ENCODE measurements around the gene MIDN.

DNA sequence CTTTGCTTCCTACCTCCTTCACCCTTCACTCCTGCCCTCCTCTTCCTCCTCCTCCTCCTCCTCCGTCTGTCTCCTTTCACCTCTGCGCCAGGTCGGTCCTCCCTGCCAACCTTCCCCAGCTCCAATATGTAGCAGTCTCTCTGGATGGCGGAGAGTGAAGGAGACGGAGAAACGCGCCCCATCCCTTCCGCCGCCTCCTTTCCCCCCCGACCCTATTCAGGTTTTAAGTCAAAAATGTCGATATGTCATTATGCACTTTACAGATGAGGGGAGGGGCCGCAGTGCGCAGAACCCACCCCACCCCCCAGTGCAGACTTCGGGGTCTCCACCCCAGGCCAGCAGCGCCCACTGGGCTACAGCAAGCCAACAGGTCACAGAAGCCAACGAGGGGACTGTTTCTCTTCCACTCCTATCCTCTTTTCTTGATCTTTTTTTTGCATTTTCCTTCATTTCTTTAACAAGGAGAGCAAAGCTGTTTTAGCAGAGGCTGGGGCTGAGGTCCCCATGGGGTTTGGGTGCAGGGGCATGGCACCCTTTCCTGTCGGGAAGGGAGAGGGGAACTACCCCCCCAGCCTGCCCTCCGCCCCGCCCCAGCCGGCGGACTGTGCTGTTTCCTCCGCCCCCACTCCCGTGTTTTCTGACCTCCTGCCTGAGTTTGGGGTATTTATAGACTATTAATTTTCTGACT, 9.2 kb downstream of the MIDN start:
- TF ChIP-seq POLR2A (IDR thresholded peaks at IDR 0.05; ENCODE audit: low read depth, low read length) (no peak), FOS (IDR thresholded peaks at IDR 0.05; ENCODE audit: low read depth, low read length) (no peak), BHLHE40 (IDR thresholded peaks at IDR 0.05; ENCODE audit: low read depth, low read length) (no peak), RCOR1 (IDR thresholded peaks at IDR 0.05; ENCODE audit: insufficient replicate concordance, low read length) (no peak), MXI1 (IDR thresholded peaks at IDR 0.05; ENCODE audit: borderline replicate concordance, low read depth, low read length) (no peak), RAD21 (IDR thresholded peaks at IDR 0.05; ENCODE audit: low read length) (no peak), NFE2L2 (IDR thresholded peaks at IDR 0.05; ENCODE audit: low read depth, low read length) (no peak), RFX5 (IDR thresholded peaks at IDR 0.05; ENCODE audit: low read depth, low read length) (no peak), CEBPB (IDR thresholded peaks at IDR 0.05; ENCODE audit: low read depth, low read length) (no peak), SMC3 (IDR thresholded peaks at IDR 0.05; ENCODE audit: low read depth, low read length) (no peak), MAFK (IDR thresholded peaks at IDR 0.05; ENCODE audit: low read depth, low read length) (no peak)
- TF ChIP-seq, protein P1, sequence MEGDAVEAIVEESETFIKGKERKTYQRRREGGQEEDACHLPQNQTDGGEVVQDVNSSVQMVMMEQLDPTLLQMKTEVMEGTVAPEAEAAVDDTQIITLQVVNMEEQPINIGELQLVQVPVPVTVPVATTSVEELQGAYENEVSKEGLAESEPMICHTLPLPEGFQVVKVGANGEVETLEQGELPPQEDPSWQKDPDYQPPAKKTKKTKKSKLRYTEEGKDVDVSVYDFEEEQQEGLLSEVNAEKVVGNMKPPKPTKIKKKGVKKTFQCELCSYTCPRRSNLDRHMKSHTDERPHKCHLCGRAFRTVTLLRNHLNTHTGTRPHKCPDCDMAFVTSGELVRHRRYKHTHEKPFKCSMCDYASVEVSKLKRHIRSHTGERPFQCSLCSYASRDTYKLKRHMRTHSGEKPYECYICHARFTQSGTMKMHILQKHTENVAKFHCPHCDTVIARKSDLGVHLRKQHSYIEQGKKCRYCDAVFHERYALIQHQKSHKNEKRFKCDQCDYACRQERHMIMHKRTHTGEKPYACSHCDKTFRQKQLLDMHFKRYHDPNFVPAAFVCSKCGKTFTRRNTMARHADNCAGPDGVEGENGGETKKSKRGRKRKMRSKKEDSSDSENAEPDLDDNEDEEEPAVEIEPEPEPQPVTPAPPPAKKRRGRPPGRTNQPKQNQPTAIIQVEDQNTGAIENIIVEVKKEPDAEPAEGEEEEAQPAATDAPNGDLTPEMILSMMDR (conservative IDR thresholded peaks at IDR 0.05; ENCODE audit: low read depth, low read length): no peak
- TF ChIP-seq, protein P2, sequence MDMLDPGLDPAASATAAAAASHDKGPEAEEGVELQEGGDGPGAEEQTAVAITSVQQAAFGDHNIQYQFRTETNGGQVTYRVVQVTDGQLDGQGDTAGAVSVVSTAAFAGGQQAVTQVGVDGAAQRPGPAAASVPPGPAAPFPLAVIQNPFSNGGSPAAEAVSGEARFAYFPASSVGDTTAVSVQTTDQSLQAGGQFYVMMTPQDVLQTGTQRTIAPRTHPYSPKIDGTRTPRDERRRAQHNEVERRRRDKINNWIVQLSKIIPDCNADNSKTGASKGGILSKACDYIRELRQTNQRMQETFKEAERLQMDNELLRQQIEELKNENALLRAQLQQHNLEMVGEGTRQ (IDR thresholded peaks at IDR 0.05; ENCODE audit: low read depth, low read length): no peak
- TF ChIP-seq, protein P3, sequence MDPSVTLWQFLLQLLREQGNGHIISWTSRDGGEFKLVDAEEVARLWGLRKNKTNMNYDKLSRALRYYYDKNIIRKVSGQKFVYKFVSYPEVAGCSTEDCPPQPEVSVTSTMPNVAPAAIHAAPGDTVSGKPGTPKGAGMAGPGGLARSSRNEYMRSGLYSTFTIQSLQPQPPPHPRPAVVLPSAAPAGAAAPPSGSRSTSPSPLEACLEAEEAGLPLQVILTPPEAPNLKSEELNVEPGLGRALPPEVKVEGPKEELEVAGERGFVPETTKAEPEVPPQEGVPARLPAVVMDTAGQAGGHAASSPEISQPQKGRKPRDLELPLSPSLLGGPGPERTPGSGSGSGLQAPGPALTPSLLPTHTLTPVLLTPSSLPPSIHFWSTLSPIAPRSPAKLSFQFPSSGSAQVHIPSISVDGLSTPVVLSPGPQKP (IDR thresholded peaks at IDR 0.05; ENCODE audit: borderline replicate concordance, low read depth, low read length): no peak
